HG03432 (cell line): ENCODE results near the gene SPSB4.
"Not testable (repeated sequence)": the region's sequence is repeated elsewhere in the genome, so short reads cannot be mapped to it uniquely, and the experiment has no call there.

Experiments
- ATAC-seq: cut with Tn5 transposase; IDR thresholded peaks from one replicate; pipeline ENCODE4 v1.9.1; 2021; ENCODE audit warnings: mild to moderate bottlenecking, moderate library complexity; ENCODE audit not compliant: unreplicated experiment

Gene SPSB4

GRCh38 chr3:141050576-141051442 is at the start of gene SPSB4:
TSS of gene SPSB4 (plus strand) at chr3:141051347. CDS start at chr3:141066105, 14,758 bp downstream.
- ATAC-seq: no peak

- ATAC-seq: no peak
Observed at GRCh38 chr3:141006344-141006743, 44.8 kb upstream of the SPSB4 start.

GRCh38 chr3:141009496-141009895 is 41.7 kb upstream of the SPSB4 start:
- ATAC-seq: no peak

- ATAC-seq: peak; percentile 76
Observed at GRCh38 chr3:141011232-141011996, 39.7 kb upstream of the SPSB4 start.

GRCh38 chr3:141011997-141012262 is 39.2 kb upstream of the SPSB4 start:
- no peak for ATAC-seq

GRCh38 chr3:141012571-141012970 is 38.6 kb upstream of the SPSB4 start:
- no peak for ATAC-seq

GRCh38 chr3:141015481-141015880 is 35.7 kb upstream of the SPSB4 start:
- ATAC-seq: no peak

- ATAC-seq: not testable (repeated sequence)
Observed at GRCh38 chr3:141017366-141018322, 33.5 kb upstream of the SPSB4 start.

- ATAC-seq: no peak
Observed at GRCh38 chr3:141019244-141019643, 31.9 kb upstream of the SPSB4 start.

- no peak for ATAC-seq
Observed at GRCh38 chr3:141020143-141020830, 30.9 kb upstream of the SPSB4 start.

GRCh38 chr3:141021261-141021660 is 29.9 kb upstream of the SPSB4 start:
- no peak for ATAC-seq

- ATAC-seq: no peak
Observed at GRCh38 chr3:141030296-141030695, 20.9 kb upstream of the SPSB4 start.

- no peak for ATAC-seq
Observed at GRCh38 chr3:141039589-141039988, 11.6 kb upstream of the SPSB4 start.

GRCh38 chr3:141044695-141045641 is 6.2 kb upstream of the SPSB4 start:
- peak; percentile 47 for ATAC-seq

GRCh38 chr3:141045849-141046248 is 5.3 kb upstream of the SPSB4 start:
- no peak for ATAC-seq

- no peak for ATAC-seq
Observed at GRCh38 chr3:141047168-141047567, 4.0 kb upstream of the SPSB4 start.

- no peak for ATAC-seq
Observed at GRCh38 chr3:141049681-141050080, 1.5 kb upstream of the SPSB4 start.

GRCh38 chr3:141051443-141052200 is 475 bp downstream of the SPSB4 start:
- no peak for ATAC-seq
